Liver (tissue), 9 donors: ENCODE results near the gene DBT. TPM values are rescaled to one million over a fixed set of nuclear protein-coding genes. Genes with fewer than 3 reads are reported as not detected.

Experiments used
- DNase-seq: peaks from one replicate; pipeline ENCODE4 v3.0.0-alpha.2; 2017; ENCODE audit warnings: low spot score
- H3K27ac ChIP-seq, 2 donors: one replicate each; pipeline ENCODE4 v1.7.0; 2013; ENCODE audit warnings: inconsistent platforms in 2 of 2, low read length in 2 of 2, control low read depth in 1 of 2, low read depth in 1 of 2, mild to moderate bottlenecking in 1 of 2
- H3K27me3 ChIP-seq, 4 donors: one replicate each; pipeline versions ENCODE4 v1.6.1 to v1.7.0; 2013; ENCODE audit warnings: low read length in 3 of 4, inconsistent platforms in 1 of 4, mild to moderate bottlenecking in 1 of 4, moderate library complexity in 1 of 4; ENCODE audit not compliant: control insufficient read depth in 4 of 4, insufficient read depth in 4 of 4
- H3K36me3 ChIP-seq, 4 donors: one replicate each; pipeline versions ENCODE4 v1.6.1 to v1.7.0; 2013; ENCODE audit warnings: low read length in 3 of 4, mild to moderate bottlenecking in 3 of 4, low read depth in 1 of 4, moderate library complexity in 1 of 4; ENCODE audit not compliant: control insufficient read depth in 4 of 4, insufficient read depth in 3 of 4
- H3K4me1 ChIP-seq, 4 donors: one replicate each; pipeline versions ENCODE4 v1.6.1 to v1.7.0; 2013; ENCODE audit warnings: low read length in 3 of 4, mild to moderate bottlenecking in 3 of 4, moderate library complexity in 1 of 4; ENCODE audit not compliant: control insufficient read depth in 4 of 4, insufficient read depth in 4 of 4
- H3K4me3 ChIP-seq, 3 donors: one replicate each; pipeline versions ENCODE4 v1.6.1 to v1.7.0; 2013; ENCODE audit warnings: low read length in 3 of 3, control low read depth in 1 of 3, low read depth in 1 of 3, mild to moderate bottlenecking in 1 of 3
- H3K9ac ChIP-seq, 2 donors: one replicate each; pipeline ENCODE4 v1.7.0; 2013; ENCODE audit warnings: low read length in 2 of 2, mild to moderate bottlenecking in 2 of 2, moderate library complexity in 2 of 2, control low read depth in 1 of 2, low read depth in 1 of 2
- H3K9me3 ChIP-seq, 4 donors: one replicate each; pipeline versions ENCODE4 v1.6.1 to v1.7.0; 2013; ENCODE audit warnings: low read length in 3 of 4; ENCODE audit not compliant: control insufficient read depth in 4 of 4
- CTCF ChIP-seq: fragments of 150-350 bp; IDR thresholded peaks from 2 replicates; pipeline ENCODE4 v1.5.1; 2017; ENCODE audit warnings: improper control_type of control experiment, low read depth, low read length; ENCODE audit not compliant: missing input control
- EGR1 ChIP-seq, 2 donors: IDR thresholded peaks; 2 replicates each; pipeline ENCODE4 v1.6.1; 2016 to 2018; ENCODE audit warnings: antibody characterized with exemption in 2 of 2, low read depth in 2 of 2
- FOXA1 ChIP-seq: IDR thresholded peaks from 2 replicates; pipeline ENCODE4 v1.6.1; 2016; ENCODE audit warnings: antibody characterized with exemption
- FOXA2 ChIP-seq: IDR thresholded peaks from 2 replicates; pipeline ENCODE4 v1.6.1; 2016; ENCODE audit warnings: antibody characterized with exemption
- GABPA ChIP-seq, 2 donors: IDR thresholded peaks in 1 of 2; conservative IDR thresholded peaks in 1 of 2; 2 replicates each; pipeline ENCODE4 v1.6.1; 2016; ENCODE audit warnings: antibody characterized with exemption in 2 of 2, mild to moderate bottlenecking in 1 of 2, moderate library complexity in 1 of 2
- HNF4A ChIP-seq, 2 donors: conservative IDR thresholded peaks; 2 replicates each; pipeline ENCODE4 v1.6.1; 2016; ENCODE audit warnings: antibody characterized with exemption in 2 of 2, mild to moderate bottlenecking in 2 of 2
- HNF4G ChIP-seq: IDR thresholded peaks from 2 replicates; pipeline ENCODE4 v1.6.1; 2016; ENCODE audit warnings: antibody characterized with exemption
- JUND ChIP-seq, 2 donors: IDR thresholded peaks; 2 replicates each; pipeline ENCODE4 v1.6.1; 2016; ENCODE audit warnings: antibody characterized with exemption in 2 of 2
- MAX ChIP-seq: IDR thresholded peaks from 2 replicates; pipeline ENCODE4 v1.6.1; 2016; ENCODE audit warnings: antibody characterized with exemption
- NR2F2 ChIP-seq: IDR thresholded peaks from 2 replicates; pipeline ENCODE4 v1.6.1; 2016; ENCODE audit warnings: antibody characterized with exemption
- RAD21 ChIP-seq, 2 donors: IDR thresholded peaks; 2 replicates each; pipeline ENCODE4 v1.6.1; 2016; ENCODE audit warnings: antibody characterized with exemption in 2 of 2, mild to moderate bottlenecking in 2 of 2
- RXRA ChIP-seq, 2 donors: IDR thresholded peaks; 2 replicates each; pipeline ENCODE4 v1.6.1; 2017 to 2018; ENCODE audit warnings: antibody characterized with exemption in 2 of 2, mild to moderate bottlenecking in 1 of 2
- SP1 ChIP-seq: IDR thresholded peaks from 2 replicates; pipeline ENCODE4 v1.6.1; 2018; ENCODE audit warnings: antibody characterized with exemption, mild to moderate bottlenecking
- TAF1 ChIP-seq: conservative IDR thresholded peaks from 2 replicates; pipeline ENCODE4 v1.6.1; 2016; ENCODE audit warnings: antibody characterized with exemption, mild to moderate bottlenecking
- YY1 ChIP-seq: IDR thresholded peaks from 2 replicates; pipeline ENCODE4 v1.6.1; 2016; ENCODE audit warnings: antibody characterized with exemption, mild to moderate bottlenecking
- WGBS: extraction: QIAGEN DNeasy Blood & Tissue Kit; methylation state at CpG from one replicate; pipeline ENCODE4 v1.1.7; 2013; 5-methylcytosine and 5-hydroxymethylcytosine counted together
- polyA plus RNA-seq, 2 donors: library from polyadenylated mRNA; stranded (reverse) in 1 of 2; unstranded in 1 of 2; fragments of 200-250 nt in 1 of 2; fragments of >200 nt in 1 of 2; fragmentation: Nextera tagmentation in 1 of 2; extraction: Ambion mirVana in 1 of 2; gene quantifications; one replicate each; pipeline versions ENCODE4 v1.2.1 to v1.2.3, GENCODE V29; 2013 to 2015
- total RNA-seq, 2 donors: library from RNA; depleted of rRNA; stranded (reverse); fragments of >200 nt; gene quantifications; one replicate each; pipeline ENCODE4 v1.2.3, GENCODE V29; 2014
- TF ChIP-seq, protein P1 (sequence below): IDR thresholded peaks from 2 replicates; pipeline ENCODE4 v1.6.1; 2016; ENCODE audit warnings: antibody characterized with exemption
- TF ChIP-seq, protein P2 (sequence below): IDR thresholded peaks from 2 replicates; pipeline ENCODE4 v1.6.1; 2016; ENCODE audit warnings: antibody characterized with exemption
- TF ChIP-seq, protein P3 (sequence below): IDR thresholded peaks from 2 replicates; pipeline ENCODE4 v1.6.1; 2016; ENCODE audit warnings: antibody characterized with exemption, mild to moderate bottlenecking
- donor health status: healthy.
- donor health status: healthy.
- donor health status: healthy.
- donor health status: healthy.
- donor health status: healthy.

DBT gene
- total and polyA plus RNA-seq, 4 donors, result 7.7 to 10.7 (median 9.1) TPM

GRCh38 chr1:100279954-100280682 lies 30.5 kb upstream of the DBT start:
- no peak for DNase-seq
- Histone ChIP-seq H3K9me3 (no peaks in the 10 kb centered on the region), H3K4me1 (no peaks in the 10 kb centered on the region), H3K27ac (no peak overlapping the region), H3K9ac (no peak overlapping the region), H3K4me3 (no peak overlapping the region), H3K27me3 (no peaks in the 10 kb centered on the region), H3K36me3 (peaks cover 12 to 56% (median 49%) of the 10 kb centered on the region in 4 donors)
- 69% methylated on average over 2 of the region's 2 CpGs for WGBS
- no peak for TF ChIP-seq FOXA1
- TF ChIP-seq TAF1, result no peak
- TF ChIP-seq GABPA (IDR thresholded peaks at IDR 0.05 in 1 of 2, conservative IDR thresholded peaks at IDR 0.05 in 1 of 2), result no peak
- no peak for TF ChIP-seq HNF4G
- no peak for TF ChIP-seq HNF4A (conservative IDR thresholded peaks at IDR 0.05)
- TF ChIP-seq, protein P1, sequence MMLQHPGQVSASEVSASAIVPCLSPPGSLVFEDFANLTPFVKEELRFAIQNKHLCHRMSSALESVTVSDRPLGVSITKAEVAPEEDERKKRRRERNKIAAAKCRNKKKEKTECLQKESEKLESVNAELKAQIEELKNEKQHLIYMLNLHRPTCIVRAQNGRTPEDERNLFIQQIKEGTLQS, result no peak
- no peak for TF ChIP-seq RXRA (IDR thresholded peaks at IDR 0.05)
- no peak for TF ChIP-seq JUND (IDR thresholded peaks at IDR 0.05)
- TF ChIP-seq CTCF, result no peak
- no peak for TF ChIP-seq YY1
- no peak for TF ChIP-seq SP1
- TF ChIP-seq NR2F2, result no peak
- TF ChIP-seq, protein P2, sequence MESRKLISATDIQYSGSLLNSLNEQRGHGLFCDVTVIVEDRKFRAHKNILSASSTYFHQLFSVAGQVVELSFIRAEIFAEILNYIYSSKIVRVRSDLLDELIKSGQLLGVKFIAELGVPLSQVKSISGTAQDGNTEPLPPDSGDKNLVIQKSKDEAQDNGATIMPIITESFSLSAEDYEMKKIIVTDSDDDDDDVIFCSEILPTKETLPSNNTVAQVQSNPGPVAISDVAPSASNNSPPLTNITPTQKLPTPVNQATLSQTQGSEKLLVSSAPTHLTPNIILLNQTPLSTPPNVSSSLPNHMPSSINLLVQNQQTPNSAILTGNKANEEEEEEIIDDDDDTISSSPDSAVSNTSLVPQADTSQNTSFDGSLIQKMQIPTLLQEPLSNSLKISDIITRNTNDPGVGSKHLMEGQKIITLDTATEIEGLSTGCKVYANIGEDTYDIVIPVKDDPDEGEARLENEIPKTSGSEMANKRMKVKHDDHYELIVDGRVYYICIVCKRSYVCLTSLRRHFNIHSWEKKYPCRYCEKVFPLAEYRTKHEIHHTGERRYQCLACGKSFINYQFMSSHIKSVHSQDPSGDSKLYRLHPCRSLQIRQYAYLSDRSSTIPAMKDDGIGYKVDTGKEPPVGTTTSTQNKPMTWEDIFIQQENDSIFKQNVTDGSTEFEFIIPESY, result no peak
- TF ChIP-seq EGR1 (IDR thresholded peaks at IDR 0.05; ENCODE audit: low read depth in 2 of 2), result no peak
- TF ChIP-seq, protein P3, sequence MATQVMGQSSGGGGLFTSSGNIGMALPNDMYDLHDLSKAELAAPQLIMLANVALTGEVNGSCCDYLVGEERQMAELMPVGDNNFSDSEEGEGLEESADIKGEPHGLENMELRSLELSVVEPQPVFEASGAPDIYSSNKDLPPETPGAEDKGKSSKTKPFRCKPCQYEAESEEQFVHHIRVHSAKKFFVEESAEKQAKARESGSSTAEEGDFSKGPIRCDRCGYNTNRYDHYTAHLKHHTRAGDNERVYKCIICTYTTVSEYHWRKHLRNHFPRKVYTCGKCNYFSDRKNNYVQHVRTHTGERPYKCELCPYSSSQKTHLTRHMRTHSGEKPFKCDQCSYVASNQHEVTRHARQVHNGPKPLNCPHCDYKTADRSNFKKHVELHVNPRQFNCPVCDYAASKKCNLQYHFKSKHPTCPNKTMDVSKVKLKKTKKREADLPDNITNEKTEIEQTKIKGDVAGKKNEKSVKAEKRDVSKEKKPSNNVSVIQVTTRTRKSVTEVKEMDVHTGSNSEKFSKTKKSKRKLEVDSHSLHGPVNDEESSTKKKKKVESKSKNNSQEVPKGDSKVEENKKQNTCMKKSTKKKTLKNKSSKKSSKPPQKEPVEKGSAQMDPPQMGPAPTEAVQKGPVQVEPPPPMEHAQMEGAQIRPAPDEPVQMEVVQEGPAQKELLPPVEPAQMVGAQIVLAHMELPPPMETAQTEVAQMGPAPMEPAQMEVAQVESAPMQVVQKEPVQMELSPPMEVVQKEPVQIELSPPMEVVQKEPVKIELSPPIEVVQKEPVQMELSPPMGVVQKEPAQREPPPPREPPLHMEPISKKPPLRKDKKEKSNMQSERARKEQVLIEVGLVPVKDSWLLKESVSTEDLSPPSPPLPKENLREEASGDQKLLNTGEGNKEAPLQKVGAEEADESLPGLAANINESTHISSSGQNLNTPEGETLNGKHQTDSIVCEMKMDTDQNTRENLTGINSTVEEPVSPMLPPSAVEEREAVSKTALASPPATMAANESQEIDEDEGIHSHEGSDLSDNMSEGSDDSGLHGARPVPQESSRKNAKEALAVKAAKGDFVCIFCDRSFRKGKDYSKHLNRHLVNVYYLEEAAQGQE, result no peak
- TF ChIP-seq RAD21 (IDR thresholded peaks at IDR 0.05), result no peak
- TF ChIP-seq MAX, result no peak
- no peak for TF ChIP-seq FOXA2
